Dermis microvascular lymphatic vessel endothelial cell (primary cell): ENCODE results near the gene USP2. TPM values are rescaled to one million over a fixed set of nuclear protein-coding genes. Genes with fewer than 3 reads are reported as not detected.

Source experiments
- DNase-seq, 2 donors: peaks; one replicate each; pipeline versions ENCODE4 v3.0.0 to v3.0.0-alpha.2; 2010; ENCODE audit warnings: low read depth in 2 of 2
- total RNA-seq: library from RNA; depleted of rRNA; stranded (reverse); fragments of >200 nt; gene quantifications from 2 replicates; pipeline ENCODE4 v1.2.1, GENCODE V29; 2014

USP2 gene
- total RNA-seq, 1 donor from 2014 or later: 0.13 TPM

DNA sequence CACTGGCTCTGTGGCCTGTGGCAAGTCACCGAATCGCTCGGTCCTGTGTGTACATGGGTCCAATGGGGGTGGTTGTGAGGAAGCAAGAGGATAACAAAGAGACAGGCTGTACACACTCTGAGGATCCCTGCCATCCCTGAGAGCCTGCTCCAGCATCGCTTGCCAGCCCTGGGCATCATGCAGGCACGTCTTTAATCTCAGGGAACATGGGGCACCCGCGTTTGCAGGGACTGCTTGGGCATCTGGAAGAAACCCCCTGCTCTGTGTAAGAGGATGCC is 39.5 kb downstream of the USP2 start:
- DNase-seq: no peak

DNA sequence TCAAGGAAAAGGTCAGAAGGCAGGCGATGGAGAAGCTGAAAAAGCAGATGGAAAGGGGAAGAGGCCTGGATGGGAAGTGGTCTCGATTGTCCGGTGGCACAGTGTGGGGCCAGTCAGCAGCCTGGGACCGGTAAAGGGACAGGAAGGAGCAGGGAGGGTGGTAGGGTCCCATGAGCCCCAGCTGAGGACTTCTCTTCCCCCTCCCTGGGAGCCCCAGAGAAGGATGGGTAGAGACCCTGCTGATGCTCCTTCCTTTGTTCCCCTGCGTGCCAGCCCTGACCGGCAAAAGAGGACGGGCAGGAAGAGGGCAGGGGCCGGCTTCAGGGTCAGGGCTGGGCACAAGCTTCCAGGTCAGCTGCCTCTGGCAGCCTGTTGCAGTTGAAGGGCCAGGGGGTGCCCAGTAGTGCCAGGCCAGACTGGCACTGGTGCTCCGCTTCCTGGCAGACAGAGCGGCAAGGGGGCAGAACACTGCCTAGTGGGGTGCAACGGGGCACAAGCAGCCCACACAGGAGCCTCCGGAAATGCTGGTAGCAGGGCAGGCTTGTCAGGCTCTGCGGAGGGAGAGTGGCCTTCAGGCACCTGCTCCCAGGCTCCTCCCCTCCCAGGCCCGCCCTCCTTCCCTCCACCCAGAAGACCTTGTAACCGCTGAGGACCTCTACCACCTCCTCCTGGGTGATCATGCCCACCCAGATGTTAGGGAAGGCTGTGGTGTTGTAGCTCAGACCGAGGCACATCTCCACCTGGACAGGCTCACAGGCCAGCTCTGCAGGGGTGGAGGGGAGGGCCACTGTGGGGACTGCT is 40.1 kb downstream of the USP2 start:
- DNase-seq: peak in 1 of 2 donors; percentile 25

DNA sequence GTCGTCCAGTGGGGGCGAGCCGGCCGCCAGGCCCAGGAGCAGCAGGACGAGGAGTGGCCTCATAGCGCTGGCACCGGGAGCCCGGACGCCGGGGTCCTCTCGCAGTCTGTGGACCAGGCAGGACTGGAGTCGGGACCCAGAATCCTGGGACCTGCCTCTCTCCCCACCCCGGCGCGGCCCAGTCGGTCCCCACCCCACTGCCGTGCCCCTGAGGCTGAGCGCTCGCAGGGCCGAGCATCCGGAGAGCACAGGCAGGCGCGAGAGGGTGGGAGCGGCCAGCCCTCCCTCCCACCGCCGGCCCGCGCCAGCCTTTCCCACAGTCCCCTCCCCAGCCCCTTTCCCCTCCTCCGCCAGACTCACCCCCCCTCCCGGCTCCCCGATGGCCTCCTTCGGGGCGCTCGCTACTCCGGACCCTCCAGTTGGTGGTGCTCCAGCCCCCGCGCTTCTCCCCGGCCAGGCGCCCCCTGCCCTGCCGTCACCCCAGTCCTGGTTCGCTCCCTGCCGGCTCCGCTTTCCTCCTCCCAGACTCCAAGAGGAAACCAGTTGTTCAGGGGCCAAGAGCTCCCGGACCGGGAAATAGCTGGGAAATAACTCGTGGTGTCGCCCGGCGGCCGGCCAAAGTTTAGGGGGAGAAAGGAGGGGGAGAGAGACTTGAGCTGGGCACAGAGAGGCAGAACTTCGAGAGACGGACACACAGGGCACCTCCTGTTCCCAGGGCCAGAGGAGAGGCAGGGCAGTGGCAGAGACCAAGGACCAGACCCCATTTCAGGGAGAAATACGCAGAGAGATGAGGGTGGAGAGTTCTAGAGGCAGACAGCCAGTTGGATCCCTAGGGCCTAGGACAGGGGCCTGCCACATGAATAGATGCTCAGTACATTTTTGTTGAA is 40.9 kb downstream of the USP2 start, which contains the start of gene C1QTNF5:
C1QTNF5 (minus strand) TSS at position 549 of the 887 bp plus-strand sequence; CDS start at position 63, 486 bp downstream.
- peak; percentile 71 to 91 for DNase-seq

DNA sequence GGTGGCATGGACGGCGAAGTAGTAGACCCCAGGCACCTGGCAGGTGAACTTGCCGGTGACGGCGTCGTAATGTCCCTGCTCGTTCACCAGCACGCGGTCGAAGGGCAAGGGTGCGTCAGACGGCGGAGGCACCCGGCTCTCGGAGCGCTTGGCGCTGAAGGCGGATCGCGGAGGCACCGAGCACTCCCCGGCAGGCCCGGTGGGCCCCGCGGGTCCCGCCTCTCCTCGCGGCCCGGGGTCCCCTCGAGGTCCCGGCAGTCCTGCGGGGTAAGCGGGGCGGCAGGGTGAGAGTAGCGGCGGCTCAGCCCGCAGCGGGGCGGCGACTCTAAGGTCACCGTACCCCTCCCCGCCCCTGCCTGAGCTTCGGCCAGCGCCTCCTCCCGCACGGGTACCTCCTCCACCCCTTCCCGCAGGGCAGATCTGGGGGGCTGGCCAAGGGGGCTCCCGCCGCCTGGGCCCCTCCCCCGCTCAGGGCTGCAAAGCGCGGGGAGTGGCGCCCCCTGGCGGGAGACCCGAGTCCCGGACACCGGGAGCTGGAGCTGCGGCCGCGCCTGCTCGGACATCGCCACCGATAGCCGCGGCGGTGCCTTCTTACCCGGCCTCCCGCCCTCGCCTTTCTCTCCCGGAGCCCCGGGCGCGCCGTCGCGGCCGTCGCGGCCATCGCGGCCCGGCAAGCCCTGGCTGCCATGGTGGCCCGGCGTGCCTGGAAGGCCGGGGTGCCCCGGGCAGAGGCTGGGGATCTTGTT is 41.7 kb downstream of the USP2 start:
- DNase-seq: peak; percentile 33 to 75

DNA sequence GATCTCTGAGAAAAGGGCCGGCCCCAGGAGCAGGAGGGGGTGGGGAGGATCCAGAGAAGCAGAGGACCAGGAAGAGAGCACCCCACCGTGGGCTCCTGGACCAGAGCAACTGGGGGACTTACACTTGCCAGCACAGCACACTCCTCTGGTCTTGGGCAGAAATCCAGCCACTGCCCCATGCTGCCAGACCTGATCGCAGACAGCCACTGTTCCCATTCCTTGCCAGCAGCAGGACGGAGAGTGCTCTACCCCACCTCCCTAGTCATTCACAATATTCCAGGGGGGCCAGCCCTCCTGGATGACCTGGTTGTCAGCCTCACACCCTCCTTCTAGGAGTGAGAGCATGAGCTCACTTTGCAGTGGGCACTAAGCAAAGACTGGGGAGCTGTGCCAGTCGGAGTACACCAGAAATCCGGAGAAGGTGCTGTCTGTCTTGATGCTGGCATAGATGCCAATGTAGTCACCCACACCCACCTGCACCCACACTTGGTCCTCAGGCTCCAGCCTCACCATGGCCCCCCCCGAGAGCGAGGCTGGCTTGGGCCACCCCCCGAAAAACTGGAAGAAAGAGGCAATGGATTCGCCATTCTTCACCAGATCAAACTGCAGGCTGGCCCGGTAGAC is 42.4 kb downstream of the USP2 start:
- peak in 1 of 2 donors; percentile 26 for DNase-seq

DNA sequence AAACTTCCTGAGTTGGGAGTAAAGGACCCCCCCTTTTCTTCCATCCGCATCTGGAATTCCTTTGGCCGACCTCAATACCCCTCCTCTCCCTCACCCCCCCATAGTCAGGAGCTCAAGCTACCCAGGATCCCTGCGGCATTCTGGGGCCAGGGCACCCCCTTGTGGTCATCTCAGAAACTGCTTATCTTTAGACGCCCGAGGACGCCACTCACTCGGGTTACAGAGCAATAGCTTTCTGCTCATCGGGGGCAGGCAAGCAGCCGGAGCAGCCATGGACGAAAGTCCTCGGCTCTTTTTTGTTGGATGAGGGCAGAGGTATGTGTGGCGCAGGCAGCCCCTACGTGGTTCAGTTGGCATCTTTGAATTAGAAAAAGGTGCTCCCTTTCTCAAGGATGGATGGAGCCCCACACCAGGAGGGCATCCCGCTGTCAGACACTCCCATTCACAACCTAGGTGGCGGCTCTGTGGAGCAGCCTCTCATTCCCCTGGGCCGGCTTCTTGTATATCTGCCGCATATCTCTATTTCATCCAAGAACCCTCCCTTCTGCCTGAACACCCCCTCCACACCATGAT is 43.1 kb downstream of the USP2 start:
- DNase-seq: peak; percentile 41 to 79

DNA sequence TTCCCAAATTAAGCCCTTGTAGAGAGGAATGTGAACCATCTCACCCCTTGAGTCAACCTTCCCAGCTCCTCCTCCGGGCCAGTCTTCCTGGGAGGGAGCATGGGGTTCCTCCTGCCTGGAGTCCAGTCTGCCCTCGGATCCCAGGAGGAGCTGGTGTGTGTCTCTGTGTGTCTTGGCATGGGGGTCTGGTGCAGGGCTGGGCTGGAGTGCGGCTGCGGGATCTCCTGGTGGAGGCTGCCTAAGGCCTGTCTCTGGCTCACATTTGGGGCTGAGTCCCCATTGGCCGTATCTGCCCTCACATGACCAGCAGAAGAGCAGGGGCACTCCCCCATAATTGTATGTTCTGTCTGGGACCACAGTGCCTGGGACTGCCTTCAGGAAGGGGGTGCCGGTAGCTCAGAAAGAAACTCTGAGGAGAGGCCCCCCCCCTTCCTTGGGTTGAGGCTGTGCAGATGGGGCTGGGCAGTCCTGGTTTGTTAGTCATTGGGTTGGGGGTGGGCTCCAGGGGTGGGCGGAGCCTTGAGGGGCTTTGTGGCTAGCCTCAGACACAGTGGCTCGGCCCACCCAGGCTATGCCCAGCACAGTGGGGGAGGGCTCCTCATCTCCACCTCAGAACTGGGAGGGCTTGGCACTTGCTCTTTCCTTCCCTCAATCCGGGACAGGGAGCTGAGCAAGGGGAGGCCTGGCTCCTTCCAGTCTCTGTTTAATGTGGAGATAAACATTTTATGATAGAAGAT is 43.7 kb downstream of the USP2 start:
- peak in 1 of 2 donors; percentile 48 for DNase-seq

DNA sequence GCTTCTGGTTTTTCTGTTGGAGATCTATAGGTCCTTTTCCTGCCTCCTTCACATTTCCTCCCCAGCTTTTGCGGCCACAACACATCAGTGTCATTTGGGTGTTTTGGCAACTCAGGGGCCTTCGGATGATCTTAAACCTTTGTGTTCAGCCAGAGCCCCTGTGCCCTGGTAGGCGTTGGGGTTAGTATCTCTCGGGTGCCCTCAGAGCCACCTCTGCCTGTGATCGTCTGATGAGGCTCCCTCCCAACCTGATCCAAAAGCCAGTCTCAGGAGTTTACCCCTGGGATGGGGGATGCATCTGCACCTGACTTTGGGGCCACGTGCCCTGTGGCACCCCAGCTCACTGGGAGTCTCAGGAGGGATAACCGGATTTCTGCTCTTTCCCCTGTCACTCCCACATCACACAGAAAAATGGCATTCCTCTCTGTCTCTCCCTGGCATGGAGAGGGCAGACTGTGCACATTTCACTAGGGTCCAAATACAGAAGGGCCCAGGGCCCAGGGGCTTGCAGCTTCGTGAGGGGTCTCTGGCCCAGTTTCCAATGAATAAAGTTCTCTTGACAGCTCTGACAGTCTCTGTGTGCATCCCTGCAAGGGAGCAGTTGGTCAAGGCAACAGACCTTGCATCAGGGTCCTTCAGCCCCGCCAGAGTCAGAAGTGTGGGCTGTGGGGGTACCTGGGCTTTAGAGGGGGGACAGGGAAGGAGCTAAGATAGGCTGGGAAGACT is 44.6 kb downstream of the USP2 start:
- no peak for DNase-seq

DNA sequence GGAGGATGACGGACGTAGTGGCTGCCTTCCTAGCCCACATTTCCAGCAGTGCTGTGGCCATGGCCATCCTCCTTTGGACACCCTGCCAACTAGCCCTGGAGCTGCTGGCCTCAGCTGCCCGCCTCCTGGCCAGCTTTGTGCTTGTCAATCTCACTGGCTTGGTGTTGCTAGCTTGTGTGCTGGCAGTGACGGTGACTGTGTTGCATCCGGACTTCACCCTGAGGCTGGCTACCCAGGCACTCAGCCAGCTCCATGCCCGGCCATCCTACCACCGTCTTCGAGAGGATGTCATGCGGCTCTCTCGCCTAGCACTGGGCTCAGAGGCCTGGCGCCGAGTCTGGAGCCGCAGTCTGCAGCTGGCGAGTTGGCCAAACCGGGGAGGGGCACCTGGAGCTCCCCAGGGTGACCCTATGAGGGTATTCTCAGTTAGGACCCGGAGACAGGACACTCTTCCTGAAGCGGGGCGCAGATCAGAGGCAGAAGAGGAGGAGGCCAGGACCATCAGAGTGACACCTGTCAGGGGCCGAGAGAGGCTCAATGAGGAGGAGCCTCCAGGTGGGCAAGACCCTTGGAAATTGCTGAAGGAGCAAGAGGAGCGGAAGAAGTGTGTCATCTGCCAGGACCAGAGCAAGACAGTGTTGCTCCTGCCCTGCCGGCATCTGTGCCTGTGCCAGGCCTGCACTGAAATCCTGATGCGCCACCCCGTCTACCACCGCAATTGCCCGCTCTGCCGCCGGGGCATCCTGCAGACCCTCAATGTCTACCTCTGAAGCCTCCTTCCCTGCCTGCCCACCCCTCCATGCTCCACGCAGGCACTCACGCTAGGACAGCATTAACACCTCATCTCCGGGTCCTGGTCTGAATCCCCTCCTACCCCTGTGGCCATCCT is 45.6 kb downstream of the USP2 start:
- DNase-seq: no peak

DNA sequence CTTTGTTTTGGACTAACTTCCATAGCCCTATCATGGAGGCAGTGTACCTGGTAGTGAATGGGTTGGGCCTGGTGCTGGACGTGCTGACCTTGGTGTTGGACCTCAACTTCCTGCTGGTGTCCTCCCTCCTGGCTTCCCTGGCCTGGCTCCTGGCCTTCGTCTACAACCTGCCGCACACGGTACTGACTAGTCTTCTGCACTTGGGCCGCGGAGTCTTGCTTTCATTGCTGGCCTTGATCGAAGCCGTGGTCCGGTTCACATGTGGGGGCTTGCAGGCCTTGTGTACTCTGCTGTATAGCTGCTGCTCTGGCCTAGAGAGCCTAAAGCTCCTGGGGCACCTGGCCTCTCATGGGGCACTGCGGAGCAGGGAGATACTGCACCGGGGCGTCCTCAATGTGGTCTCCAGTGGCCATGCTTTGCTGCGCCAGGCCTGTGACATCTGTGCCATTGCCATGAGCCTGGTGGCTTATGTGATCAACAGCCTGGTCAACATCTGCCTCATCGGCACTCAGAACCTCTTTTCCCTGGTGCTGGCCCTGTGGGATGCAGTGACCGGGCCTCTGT is 46.3 kb downstream of the USP2 start:
- no peak for DNase-seq

DNA sequence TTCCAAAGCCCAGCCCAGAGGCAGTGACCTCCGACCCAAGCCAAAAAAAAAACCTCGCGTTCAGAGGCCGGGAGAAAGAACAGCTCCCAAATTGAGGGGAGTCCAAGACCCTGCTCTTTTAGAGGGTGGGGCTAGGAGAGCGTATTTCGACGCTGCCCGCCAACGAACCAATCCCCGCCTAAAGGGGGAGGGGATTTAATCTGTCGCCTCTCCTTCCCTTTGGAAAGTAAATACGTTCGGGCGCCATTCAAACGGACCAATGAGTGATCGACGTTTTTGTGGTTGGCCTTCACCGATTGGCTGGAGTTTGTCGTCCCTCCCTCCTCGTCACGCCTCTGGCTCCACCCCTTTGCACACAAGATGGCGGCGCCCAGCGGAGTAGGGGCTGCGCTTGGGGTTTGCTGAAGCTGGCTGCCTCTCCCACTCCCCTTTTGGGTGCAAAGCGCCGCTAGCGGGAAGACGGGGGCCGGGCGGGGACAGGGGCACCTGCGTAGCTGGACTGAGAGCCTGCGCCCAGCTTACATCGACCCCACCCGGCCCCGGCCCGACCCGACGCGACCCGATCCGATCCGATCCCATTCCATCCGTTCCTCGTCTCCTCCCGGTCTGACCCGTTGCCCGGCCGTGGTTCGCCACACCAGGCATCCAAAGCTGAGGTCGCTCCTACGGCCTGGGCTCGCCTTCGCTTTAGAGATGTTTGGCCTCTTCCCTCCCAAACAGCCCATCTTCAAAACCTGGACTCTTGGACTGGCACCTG is 47.1 kb downstream of the USP2 start, which contains the start of gene RNF26:
RNF26 (plus strand) TSS at position 354 of the 757 bp plus-strand sequence. CDS start 596 bp downstream, outside the sequence.
- DNase-seq: peak; percentile 97 to 98

DNA sequence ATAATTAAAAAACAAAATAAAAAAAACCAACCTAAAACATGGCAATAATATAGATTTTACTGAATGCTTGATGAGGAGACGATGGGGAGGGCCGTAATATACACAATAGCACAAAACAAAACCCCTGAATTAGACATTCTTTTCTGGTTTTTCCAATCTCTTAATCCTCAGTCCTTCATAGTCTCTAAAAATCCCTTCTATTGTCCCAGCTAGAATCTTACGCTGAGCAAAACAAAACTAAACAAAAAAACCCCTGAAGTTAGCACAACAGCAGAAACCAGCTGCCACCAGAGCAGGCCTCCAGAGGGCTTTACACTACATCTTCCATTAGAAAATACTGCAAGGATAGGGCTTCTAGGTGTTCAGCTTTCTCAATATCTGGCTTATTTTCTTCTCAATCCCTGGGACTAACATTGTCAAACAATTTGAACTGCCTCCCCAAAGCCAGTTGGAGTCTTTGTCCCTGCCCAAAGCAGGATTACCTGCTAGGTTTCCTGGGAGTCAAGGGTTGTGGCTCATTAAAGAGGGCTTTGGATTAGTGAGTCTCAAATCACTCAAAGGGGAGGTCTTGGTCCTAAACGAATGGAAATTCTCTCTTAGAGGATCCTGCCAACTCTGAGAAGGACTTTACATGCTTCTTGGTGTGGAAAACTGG is 49.3 kb downstream of the USP2 start:
- no peak for DNase-seq

DNA sequence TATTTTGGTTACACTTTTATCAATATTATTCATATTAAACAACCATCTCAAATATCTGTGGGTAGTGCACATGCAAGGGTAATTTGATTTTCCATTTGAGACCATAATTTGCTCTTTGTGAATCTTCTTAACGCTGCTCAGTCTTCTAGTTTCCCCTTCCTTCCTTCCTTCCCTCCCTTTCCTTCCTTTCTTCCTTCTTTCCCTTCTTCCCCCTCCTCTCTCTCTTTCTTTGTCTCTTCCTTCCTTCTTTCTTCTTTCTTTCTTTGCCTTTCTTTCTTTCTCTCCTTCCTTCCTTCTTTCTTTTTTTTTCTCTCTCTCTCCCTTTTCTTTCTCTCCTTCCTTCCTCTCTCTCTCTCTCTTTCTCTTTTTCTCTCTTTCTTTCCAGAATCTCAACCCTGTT is 51.3 kb downstream of the USP2 start:
- DNase-seq: no peak

DNA sequence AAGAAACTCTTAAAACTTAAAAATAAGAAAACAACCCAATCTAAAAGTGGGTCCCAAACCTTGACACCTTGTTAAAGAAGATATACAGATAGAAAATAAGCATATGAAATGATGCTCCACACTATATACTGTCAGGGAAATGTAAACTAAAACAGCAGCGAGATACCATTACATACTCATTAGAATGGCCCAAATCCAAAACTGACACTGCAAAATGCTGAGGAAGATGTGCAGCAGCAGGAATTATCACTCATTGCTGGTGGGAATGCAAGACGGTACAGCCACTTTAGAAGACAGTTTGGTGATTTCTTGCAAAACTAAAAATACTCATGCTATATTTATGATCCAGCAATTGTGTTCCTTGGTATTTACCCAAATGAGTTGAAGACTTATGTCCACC is 52.2 kb downstream of the USP2 start:
- DNase-seq: no peak

DNA sequence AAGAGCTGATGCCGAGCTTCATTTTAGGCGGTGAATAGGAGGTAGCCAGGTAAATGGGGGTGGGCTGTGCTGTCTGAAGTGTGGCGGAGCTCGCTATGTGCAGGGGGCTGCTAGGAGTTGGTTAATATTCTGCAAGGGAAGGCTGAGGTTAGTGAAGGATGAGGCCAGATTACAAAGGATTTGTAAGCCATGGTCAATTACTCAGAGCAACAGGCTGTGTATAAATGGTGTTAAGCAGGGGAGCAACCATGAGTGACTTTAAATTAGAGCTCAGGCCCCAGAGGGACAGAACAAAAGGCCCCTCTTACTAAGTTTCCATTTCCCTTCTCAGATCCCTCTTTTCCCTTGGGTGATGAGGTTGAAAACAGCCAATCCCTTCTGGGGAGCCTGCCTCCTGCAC is 57.3 kb downstream of the USP2 start:
- no peak for DNase-seq

DNA sequence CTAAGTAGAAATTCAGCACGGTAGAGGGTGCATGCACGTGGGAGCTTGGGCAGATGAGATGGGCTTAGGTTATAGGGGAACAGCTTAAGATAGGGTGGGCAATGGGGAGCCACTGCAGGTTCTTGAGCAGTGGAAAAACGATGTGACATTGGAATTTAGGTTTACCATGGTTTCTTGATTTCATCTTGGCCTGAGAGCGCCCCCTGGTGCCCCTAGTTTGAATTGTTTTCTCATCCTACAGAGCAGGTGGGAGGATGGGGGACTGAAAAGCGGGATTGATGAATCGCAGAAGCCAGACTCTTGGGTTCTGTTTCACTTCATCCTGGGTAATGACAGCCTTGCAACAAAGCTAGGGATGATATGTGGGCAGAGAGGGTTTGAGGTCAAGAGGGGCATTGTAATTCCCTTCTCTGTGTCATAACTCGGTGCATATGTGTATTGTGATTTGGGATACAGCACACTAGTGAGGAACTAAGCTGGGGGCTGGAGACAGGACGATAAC is 57.9 kb downstream of the USP2 start:
- peak in 1 of 2 donors; percentile 69 for DNase-seq
